ENCODE results near the gene TDRD7. TPM values are rescaled to one million over a fixed set of nuclear protein-coding genes. Genes with fewer than 3 reads are reported as not detected.
A peak's percentile ranks its signal among the peaks of the same experiment; 100 is the strongest.

The TDRD7 gene
- total and polyA plus RNA-seq, 2 of the 13 experiments (the other 11 are each of a cell fraction or from before 2014, with no cell fraction given) = 9.8 to 15.5 TPM

GRCh38 chr9:97398999-97399758, 12.7 kb upstream of the TDRD7 start:
- Histone ChIP-seq H3K27ac (ENCODE audit: extremely low read length, insufficient read depth, low read length) (no peak overlapping the region), H3K36me3 (replicated peaks in 1 of 2; ENCODE audit: control insufficient read depth in 1 of 2, insufficient read depth in 2 of 2, low read length in 2 of 2) (no peaks in the 10 kb centered on the region), H3K4me3 (replicated peaks in 1 of 3; ENCODE audit: insufficient read depth in 1 of 3, low read depth in 2 of 3, low read length in 3 of 3) (peak overlapping the region in 1 of 3 experiments; percentile 12; a peak in 1 of 6 replicates), H3K79me2 (ENCODE audit: insufficient read depth, low read length) (no peaks in the 10 kb centered on the region), H4K20me1 (ENCODE audit: insufficient read depth, low read length) (no peaks in the 10 kb centered on the region), H3K4me2 (ENCODE audit: low read depth, low read length) (peak overlapping the region; percentile 66), H3K27me3 (ENCODE audit: control insufficient read depth in 1 of 2, insufficient read depth in 2 of 2, low read length in 2 of 2) (no peaks in the 10 kb centered on the region), H2AFZ (ENCODE audit: low read length) (no peak overlapping the region), H3K9me3 (ENCODE audit: low read length) (peaks cover 7% of the 10 kb centered on the region; the same call in 1 of the 2 replicates), H3K9ac (ENCODE audit: insufficient read depth, low read depth, low read length) (no peak overlapping the region), H3K4me1 (ENCODE audit: insufficient read depth, low read length) (peaks cover 92% of the 10 kb centered on the region)
- peak; percentile 73 for ATAC-seq
- CTCF ChIA-PET (ENCODE audit: low intra/inter-chr PET ratio, low total read pairs) = interaction anchor here (0.9 to 2.3 kb wide), 4 partner anchors 12 to 543 kb away, joined by 3 to 25 read pairs (median 10); partner anchors contain the start of gene TDRD7
- peak; percentile 54 for DNase-seq (ENCODE audit: low spot score)
- POLR2A ChIA-PET = interaction anchor here (0.7 to 2.2 kb wide), 2 partner anchors 12 to 542 kb away, joined by 3 to 16 read pairs; no protein-coding TSS in a partner anchor
- 28% methylated on average over 19 of the region's 20 CpGs for WGBS (ENCODE audit: low lambda C conversion rate)
- BruUV-seq (replicated peaks) = no TSS peak
- FAIRE-seq = no peak
- intact Hi-C loops (cut with micrococcal nuclease; ENCODE audit: unreplicated experiment) (loop anchor here (1.0 kb wide), 1 partner anchor 12 kb away; no protein-coding TSS in a partner anchor), in situ Hi-C loops (cut with HindIII; ENCODE audit: extremely low pct_ligation_motif_present, low pct_unique_long_range_greater_than_20kb) (loop anchor here (10.0 kb wide), 1 partner anchor 544 kb away; the partner anchor contains the start of gene ZNF782)
- no peak for TF ChIP-seq ZNF20 (CRISPR knock-in tag; IDR thresholded peaks at IDR 0.05)
- TF ChIP-seq NR2F1 (CRISPR knock-in tag; IDR thresholded peaks at IDR 0.05) = peak in 1 of 2 experiments; percentile 68; a peak in 1 of 4 replicates
- TF ChIP-seq SIN3A (IDR thresholded peaks at IDR 0.05; ENCODE audit: borderline replicate concordance, low read depth, low read length) = no peak
- TF ChIP-seq NR2F6 (IDR thresholded peaks at IDR 0.05) = peak; percentile 62; the same call in 1 of the 2 replicates
- TF ChIP-seq NR2F6 (CRISPR knock-in tag; IDR thresholded peaks at IDR 0.05) = peak; percentile 79
- TF ChIP-seq ZNF891 (CRISPR knock-in tag; IDR thresholded peaks at IDR 0.05) = no peak
- TF ChIP-seq HNRNPLL (IDR thresholded peaks at IDR 0.05; ENCODE audit: low read depth, low read length, poor library complexity, severe bottlenecking) = no peak
- no peak for TF ChIP-seq ZIK1 (CRISPR knock-in tag; IDR thresholded peaks at IDR 0.05; ENCODE audit: borderline replicate concordance, low read depth)
- no peak for TF ChIP-seq IRF1 (CRISPR knock-in tag; IDR thresholded peaks at IDR 0.05; ENCODE audit: low read depth)
- TF ChIP-seq, protein P1, sequence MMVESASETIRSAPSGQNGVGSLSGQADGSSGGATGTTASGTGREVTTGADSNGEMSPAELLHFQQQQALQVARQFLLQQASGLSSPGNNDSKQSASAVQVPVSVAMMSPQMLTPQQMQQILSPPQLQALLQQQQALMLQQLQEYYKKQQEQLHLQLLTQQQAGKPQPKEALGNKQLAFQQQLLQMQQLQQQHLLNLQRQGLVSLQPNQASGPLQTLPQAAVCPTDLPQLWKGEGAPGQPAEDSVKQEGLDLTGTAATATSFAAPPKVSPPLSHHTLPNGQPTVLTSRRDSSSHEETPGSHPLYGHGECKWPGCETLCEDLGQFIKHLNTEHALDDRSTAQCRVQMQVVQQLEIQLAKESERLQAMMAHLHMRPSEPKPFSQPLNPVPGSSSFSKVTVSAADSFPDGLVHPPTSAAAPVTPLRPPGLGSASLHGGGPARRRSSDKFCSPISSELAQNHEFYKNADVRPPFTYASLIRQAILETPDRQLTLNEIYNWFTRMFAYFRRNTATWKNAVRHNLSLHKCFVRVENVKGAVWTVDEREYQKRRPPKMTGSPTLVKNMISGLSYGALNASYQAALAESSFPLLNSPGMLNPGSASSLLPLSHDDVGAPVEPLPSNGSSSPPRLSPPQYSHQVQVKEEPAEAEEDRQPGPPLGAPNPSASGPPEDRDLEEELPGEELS (CRISPR knock-in tag; IDR thresholded peaks at IDR 0.05) = no peak; the same call in 1 of the 2 replicates
- no peak for TF ChIP-seq HNRNPUL1 (IDR thresholded peaks at IDR 0.05; ENCODE audit: low read depth, low read length)
- no peak for TF ChIP-seq SMAD1 (CRISPR knock-in tag; IDR thresholded peaks at IDR 0.05; ENCODE audit: borderline replicate concordance, low read depth)
- no peak for TF ChIP-seq ZNF639 (CRISPR knock-in tag; conservative IDR thresholded peaks at IDR 0.05)

All from HepG2 (cell line).